ENCODE results near the gene CTRB1. TPM values are rescaled to one million over a fixed set of nuclear protein-coding genes. Genes with fewer than 3 reads are reported as not detected.
A peak's percentile ranks its signal among the peaks of the same experiment; 100 is the strongest.

Gene CTRB1
- polyA plus RNA-seq, 3 donors from 2014 or later: not detected

DNA sequence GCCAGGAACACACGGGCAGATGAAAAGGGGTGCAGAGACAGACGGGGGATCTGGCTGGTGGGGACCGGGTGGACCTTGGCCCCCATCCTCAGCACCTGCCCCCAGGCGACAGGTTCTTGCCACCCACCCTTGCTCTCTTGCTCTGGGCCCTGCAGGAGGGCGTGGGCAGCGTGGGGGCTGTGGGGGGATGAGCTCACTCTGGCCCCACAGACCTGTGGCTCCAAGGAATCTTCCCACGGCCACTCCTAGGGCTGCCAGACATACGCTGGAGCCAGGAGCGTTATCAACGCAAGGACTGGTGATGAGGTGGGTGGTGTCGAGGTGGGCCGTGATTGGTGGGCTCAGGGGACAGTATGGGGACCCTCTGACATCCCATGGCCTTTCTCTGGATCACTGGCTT, 6.3 kb downstream of the CTRB1 start:
- Mint-ChIP-seq H3K27me3 (ENCODE audit: low read depth in 3 of 3) (peaks cover 0 to 6% (median 4%) of the 10 kb centered on the region in 3 donors), H3K4me1 (peaks cover 1 to 6% of the 10 kb centered on the region in 2 donors), H3K36me3 (no peaks in the 10 kb centered on the region), H3K27ac (no peak overlapping the region), H3K4me3 (no peak overlapping the region), H3K9me3 (no peaks in the 10 kb centered on the region)
- DNase-seq: no peak

GRCh38 chr16:75225678-75226515, 7.1 kb downstream of the CTRB1 start:
- DNase-seq: no peak
- Mint-ChIP-seq H3K9me3 (no peaks in the 10 kb centered on the region), H3K27ac (no peak overlapping the region), H3K36me3 (no peaks in the 10 kb centered on the region), H3K4me1 (peaks cover 0 to 1% of the 10 kb centered on the region in 2 donors), H3K27me3 (ENCODE audit: low read depth in 3 of 3) (peaks cover 0 to 7% (median 4%) of the 10 kb centered on the region in 3 donors), H3K4me3 (no peak overlapping the region)

DNA sequence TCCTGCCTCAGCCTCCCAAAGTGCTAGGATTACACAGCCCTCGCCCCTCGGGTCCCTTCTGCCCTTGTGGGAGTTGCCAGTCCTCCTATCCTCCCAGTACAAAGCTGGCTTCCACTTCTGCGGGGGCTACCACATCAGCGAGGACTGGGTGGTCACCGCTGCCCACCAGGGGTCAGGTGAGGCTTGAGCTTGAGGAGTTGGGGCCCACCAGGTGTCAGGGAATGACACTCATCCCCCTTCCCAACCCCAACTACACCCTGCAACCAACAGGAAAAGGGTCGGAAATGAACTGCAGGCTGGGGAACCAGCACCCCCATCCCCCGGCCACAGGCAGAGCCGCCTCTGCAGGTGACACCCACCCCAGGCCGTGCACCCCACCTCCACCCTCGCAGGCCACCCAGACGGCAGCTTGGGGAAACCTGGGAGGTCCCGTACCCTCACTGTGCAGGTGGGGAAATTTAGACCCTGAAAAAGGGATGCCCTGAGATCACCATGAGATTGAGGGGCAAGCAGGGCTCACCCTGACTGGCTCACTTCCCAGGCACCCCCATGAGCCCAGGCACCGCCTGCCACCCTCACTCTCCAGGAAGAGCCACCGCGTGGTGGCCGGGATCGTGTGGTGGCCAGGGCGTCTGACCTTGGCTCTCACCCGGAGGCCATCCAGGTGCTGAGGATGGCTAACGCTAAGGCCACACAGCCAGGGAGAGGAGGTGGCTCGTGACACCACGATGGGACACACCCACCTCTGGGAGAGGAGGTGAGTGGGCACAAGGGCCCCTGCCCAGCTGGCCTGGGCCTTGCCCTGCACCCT, 8.0 kb downstream of the CTRB1 start:
- Mint-ChIP-seq H3K36me3 (no peaks in the 10 kb centered on the region), H3K27ac (no peak overlapping the region), H3K4me3 (no peak overlapping the region), H3K27me3 (ENCODE audit: low read depth in 3 of 3) (peaks cover 0 to 12% (median 4%) of the 10 kb centered on the region in 3 donors), H3K4me1 (no peaks in the 10 kb centered on the region), H3K9me3 (no peaks in the 10 kb centered on the region)
- DNase-seq: no peak

GRCh38 chr16:75227361-75228142, 8.8 kb downstream of the CTRB1 start:
- no peak for DNase-seq
- Mint-ChIP-seq H3K4me3 (no peak overlapping the region), H3K4me1 (no peaks in the 10 kb centered on the region), H3K9me3 (no peaks in the 10 kb centered on the region), H3K27me3 (ENCODE audit: low read depth in 3 of 3) (peaks cover 0 to 15% (median 4%) of the 10 kb centered on the region in 3 donors), H3K36me3 (no peaks in the 10 kb centered on the region), H3K27ac (no peak overlapping the region)

- Mint-ChIP-seq H3K9me3 (no peaks in the 10 kb centered on the region), H3K27me3 (ENCODE audit: low read depth in 3 of 3) (peaks cover 0 to 15% (median 4%) of the 10 kb centered on the region in 3 donors), H3K4me1 (no peaks in the 10 kb centered on the region), H3K4me3 (no peak overlapping the region), H3K36me3 (no peaks in the 10 kb centered on the region), H3K27ac (no peak overlapping the region)
- DNase-seq: no peak
Observed at GRCh38 chr16:75228143-75228976, 9.6 kb downstream of the CTRB1 start.

GRCh38 chr16:75229172-75230031, 10.6 kb downstream of the CTRB1 start:
- DNase-seq: no peak
- no peak overlapping the region for H3K4me3 Mint-ChIP-seq
- H3K36me3 Mint-ChIP-seq: no peaks in the 10 kb centered on the region
- no peak overlapping the region for H3K27ac Mint-ChIP-seq
- H3K4me1 Mint-ChIP-seq: peaks cover 2 to 5% of the 10 kb centered on the region in 2 donors
- H3K9me3 Mint-ChIP-seq: no peaks in the 10 kb centered on the region
- peaks cover 0 to 15% (median 4%) of the 10 kb centered on the region in 3 donors for H3K27me3 Mint-ChIP-seq (ENCODE audit: low read depth in 3 of 3)

DNA sequence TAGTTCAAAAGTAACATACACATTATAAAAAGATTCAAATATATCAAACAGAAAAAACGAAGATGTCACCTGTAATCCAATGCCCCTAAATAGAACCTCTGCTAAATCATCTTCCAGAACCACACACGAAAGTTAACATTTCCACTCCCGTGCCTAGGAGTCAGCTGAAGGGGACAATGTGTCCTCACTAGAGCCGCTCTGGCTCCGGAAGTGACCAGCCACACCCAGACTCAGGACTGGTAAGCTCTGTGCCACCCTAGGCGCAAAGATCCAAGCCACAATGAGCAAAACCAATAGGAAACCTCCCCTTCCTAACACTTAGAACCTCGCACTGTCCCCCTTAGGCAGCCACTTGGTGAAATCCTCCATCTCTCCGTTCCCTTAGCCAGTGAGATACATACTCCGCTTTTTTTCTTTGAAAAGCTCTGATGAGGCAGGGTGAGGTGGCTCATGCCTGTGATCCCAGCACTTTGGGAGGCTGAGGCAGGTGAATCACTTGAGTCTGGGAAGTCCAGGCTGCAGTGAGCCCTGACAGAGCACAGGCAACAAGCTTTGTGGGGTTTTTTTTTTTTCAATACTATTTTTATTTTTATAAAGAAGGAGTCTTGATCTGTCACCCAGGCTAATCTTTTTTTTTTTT, 11.8 kb downstream of the CTRB1 start:
- Mint-ChIP-seq H3K27ac (no peak overlapping the region), H3K9me3 (no peaks in the 10 kb centered on the region), H3K27me3 (ENCODE audit: low read depth in 3 of 3) (peaks cover 0 to 15% (median 3%) of the 10 kb centered on the region in 3 donors), H3K36me3 (no peaks in the 10 kb centered on the region), H3K4me3 (no peak overlapping the region), H3K4me1 (peaks cover 2 to 5% of the 10 kb centered on the region in 2 donors)
- no peak for DNase-seq

DNA sequence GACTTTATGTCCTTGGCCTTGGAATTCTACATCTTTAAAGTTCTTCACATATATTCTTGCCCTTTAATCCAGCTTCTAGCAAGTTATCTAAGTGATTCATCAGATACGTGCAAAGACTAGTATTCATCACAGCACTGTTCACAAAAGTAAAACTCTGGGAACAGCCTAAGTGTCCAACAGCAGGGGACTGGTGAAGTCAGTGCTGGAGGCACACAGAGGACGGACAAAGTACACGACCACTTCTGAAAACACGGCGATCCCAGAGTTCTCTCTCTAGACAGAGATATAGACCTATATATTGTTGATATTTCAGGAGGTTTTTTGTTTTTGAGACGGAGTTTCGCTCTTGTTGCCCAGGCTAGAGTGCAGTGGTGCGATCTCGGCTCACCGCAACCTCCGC, 12.8 kb downstream of the CTRB1 start:
- Mint-ChIP-seq H3K4me3 (no peak overlapping the region), H3K27me3 (ENCODE audit: low read depth in 3 of 3) (peaks cover 2 to 20% (median 6%) of the 10 kb centered on the region in 3 donors)

DNA sequence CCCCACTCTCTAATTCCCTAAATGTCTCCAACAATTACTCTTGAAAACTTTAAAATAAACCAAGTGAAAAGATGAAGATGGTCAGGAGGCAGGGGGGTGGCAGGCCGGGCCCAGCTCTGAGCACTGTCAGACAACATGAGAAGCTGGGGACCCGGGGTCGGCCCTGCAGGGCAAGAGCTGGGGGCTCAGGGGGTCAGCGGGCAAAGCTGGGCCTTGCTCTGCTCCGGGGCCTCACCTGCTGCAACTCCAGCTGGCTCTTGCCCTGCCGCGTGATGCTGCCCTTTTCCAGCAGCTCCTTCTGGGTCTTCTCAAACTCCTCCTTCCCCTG, 14.8 kb downstream of the CTRB1 start:
- H3K27ac Mint-ChIP-seq: no peak overlapping the region
- peaks cover 0 to 18% (median 7%) of the 10 kb centered on the region in 3 donors for H3K27me3 Mint-ChIP-seq (ENCODE audit: low read depth in 3 of 3)
- no peaks in the 10 kb centered on the region for H3K9me3 Mint-ChIP-seq
- no peaks in the 10 kb centered on the region for H3K36me3 Mint-ChIP-seq
- H3K4me3 Mint-ChIP-seq: no peak overlapping the region
- H3K4me1 Mint-ChIP-seq: peaks cover 9 to 14% of the 10 kb centered on the region in 2 donors
- no peak for DNase-seq

More for the DNA sequence above, 12.8 kb downstream of the CTRB1 start:
- H3K4me1 Mint-ChIP-seq: peaks cover 9 to 14% of the 10 kb centered on the region in 2 donors
- DNase-seq: no peak
- H3K36me3 Mint-ChIP-seq: no peaks in the 10 kb centered on the region
- H3K27ac Mint-ChIP-seq: no peak overlapping the region
- H3K9me3 Mint-ChIP-seq: no peaks in the 10 kb centered on the region

- no peak overlapping the region for H3K27ac Mint-ChIP-seq
- no peak overlapping the region for H3K4me3 Mint-ChIP-seq
- no peak for DNase-seq
- H3K9me3 Mint-ChIP-seq: no peaks in the 10 kb centered on the region
- H3K36me3 Mint-ChIP-seq: no peaks in the 10 kb centered on the region
- H3K4me1 Mint-ChIP-seq: peaks cover 9 to 14% of the 10 kb centered on the region in 2 donors
- peaks cover 3 to 18% (median 12%) of the 10 kb centered on the region in 3 donors for H3K27me3 Mint-ChIP-seq (ENCODE audit: low read depth in 3 of 3)
Observed at GRCh38 chr16:75234856-75235696, 16.3 kb downstream of the CTRB1 start.

DNA sequence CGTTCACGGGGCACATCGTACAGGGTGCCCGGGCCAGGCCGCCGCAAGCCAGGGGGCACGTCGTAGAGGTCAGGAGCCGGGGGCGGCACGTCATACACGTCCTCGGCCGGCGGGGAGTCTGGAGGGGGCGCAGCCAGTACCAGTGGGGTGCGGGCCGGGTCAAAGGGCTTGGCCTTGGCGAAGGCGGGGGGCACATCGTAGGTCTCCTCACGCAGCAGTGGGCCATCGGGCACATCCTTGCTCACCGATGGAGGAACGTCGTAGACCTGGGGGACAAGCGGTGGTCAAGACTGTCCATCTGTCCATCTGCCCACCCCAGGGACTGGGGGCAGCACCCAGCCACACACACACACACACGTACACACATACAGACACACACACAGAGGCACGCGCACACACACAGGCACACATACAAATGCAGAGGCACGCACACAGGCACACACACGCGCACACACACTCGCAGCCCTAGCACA, 17.0 kb downstream of the CTRB1 start:
- DNase-seq: no peak
- peak overlapping the region in 3 of 6 donors; percentile 3 to 78 (median 21) for H3K27ac Mint-ChIP-seq
- no peak overlapping the region for H3K4me3 Mint-ChIP-seq
- H3K4me1 Mint-ChIP-seq: peaks cover 9 to 14% of the 10 kb centered on the region in 2 donors
- H3K27me3 Mint-ChIP-seq (ENCODE audit: low read depth in 3 of 3): peaks cover 3 to 15% (median 12%) of the 10 kb centered on the region in 3 donors
- no peaks in the 10 kb centered on the region for H3K9me3 Mint-ChIP-seq
- no peaks in the 10 kb centered on the region for H3K36me3 Mint-ChIP-seq
